Bronchus fibroblast of lung (primary cell): ENCODE data around the gene HNRNPUL2. TPM values are rescaled to one million over a fixed set of nuclear protein-coding genes. Genes with fewer than 3 reads are reported as not detected.

Experiments used
- total RNA-seq: library from RNA; depleted of rRNA; stranded (reverse); fragments of >200 nt; gene quantifications from 2 replicates; pipeline ENCODE4 v1.2.3, GENCODE V29; 2015

HNRNPUL2 gene
- total RNA-seq: 6.1 and 7.0 TPM in 2 replicates

GRCh38 chr11:62727165-62727871, at the start of gene HNRNPUL2:
TSS of gene HNRNPUL2 (minus strand) at chr11:62727457. CDS start at chr11:62727156, 301 bp downstream.

GRCh38 chr11:62771144-62772021, 44.1 kb upstream of the HNRNPUL2 start, which contains the start of gene TAF6L:
TSS of gene TAF6L (plus strand) at chr11:62771396. CDS start at chr11:62775784, 4,388 bp downstream.

GRCh38 chr11:62753736-62754603, 26.7 kb upstream of the HNRNPUL2 start, which contains the start of gene ZBTB3:
TSS of gene ZBTB3 (minus strand) at chr11:62754160. CDS start at chr11:62753664, 496 bp downstream.

GRCh38 chr11:62728171-62728988, 1.1 kb upstream of the HNRNPUL2 start, which contains the start of gene TTC9C:
TSS of gene TTC9C (plus strand) at chr11:62728486. CDS start at chr11:62728849, 363 bp downstream.

GRCh38 chr11:62707277-62707861, 19.9 kb downstream of the HNRNPUL2 start, which contains the start of the genes BSCL2 and GNG3:
TSS of gene BSCL2 (minus strand) at chr11:62707424. CDS start at chr11:62707195, 229 bp downstream.
TSS of gene GNG3 (plus strand) at chr11:62707676. CDS start at chr11:62708296, 620 bp downstream.

GRCh38 chr11:62689421-62690183, 37.7 kb downstream of the HNRNPUL2 start, which contains the start of gene LRRN4CL:
TSS of gene LRRN4CL (minus strand) at chr11:62689530. CDS start at chr11:62688508, 1,022 bp downstream.

GRCh38 chr11:62678770-62679696, 48.2 kb downstream of the HNRNPUL2 start, which contains the start of gene UBXN1:
TSS of gene UBXN1 (minus strand) at chr11:62679073. CDS start at chr11:62678923, 150 bp downstream.

GRCh38 chr11:62671608-62672389, 55.5 kb downstream of the HNRNPUL2 start, which contains the start of the genes LBHD1 and UQCC3:
TSS of gene LBHD1 (minus strand) at chr11:62672267. CDS start at chr11:62670031, 2,236 bp downstream.
TSS of gene UQCC3 (plus strand) at chr11:62671673. CDS start at chr11:62671746, 73 bp downstream.

GRCh38 chr11:62665075-62665598, 62.1 kb downstream of the HNRNPUL2 start, which contains the start of the genes C11orf98 and CSKMT:
TSS of gene C11orf98 (minus strand) at chr11:62665210. CDS start at chr11:62665169, 41 bp downstream.
TSS of gene CSKMT (plus strand) at chr11:62665312. CDS start at chr11:62665880, 568 bp downstream.

Other genes with a start within 250 kb of the HNRNPUL2 start
- 205 and 218 TPM in 2 replicates for gene AHNAK, start 180.7 kb downstream of the HNRNPUL2 start, total RNA-seq
- gene EEF1G, start 153.6 kb downstream of the HNRNPUL2 start, total RNA-seq: 1,643 and 1,652 TPM in 2 replicates
- 8.2 and 9.8 TPM in 2 replicates for gene TUT1, start 135.9 kb downstream of the HNRNPUL2 start, total RNA-seq
- gene MTA2, start 125.6 kb downstream of the HNRNPUL2 start, total RNA-seq: 107 and 108 TPM in 2 replicates
- 15.3 and 21.4 TPM in 2 replicates for gene EML3, start 114.7 kb downstream of the HNRNPUL2 start, total RNA-seq
- 1.9 and 4.7 TPM in 2 replicates for gene ROM1, start 114.2 kb downstream of the HNRNPUL2 start, total RNA-seq
- gene B3GAT3, start 105.5 kb downstream of the HNRNPUL2 start, total RNA-seq: 41.5 and 45.9 TPM in 2 replicates
- 203 and 209 TPM in 2 replicates for gene GANAB, start 80.8 kb downstream of the HNRNPUL2 start, total RNA-seq
- gene INTS5, start 74.2 kb downstream of the HNRNPUL2 start, total RNA-seq: 21.4 and 22.7 TPM in 2 replicates
- 128 and 158 TPM in 2 replicates for gene C11orf98, start 62.2 kb downstream of the HNRNPUL2 start, total RNA-seq
- gene CSKMT, start 62.1 kb downstream of the HNRNPUL2 start, total RNA-seq: 12.2 and 13.8 TPM in 2 replicates
- 12.1 and 14.3 TPM in 2 replicates for gene UQCC3, start 55.8 kb downstream of the HNRNPUL2 start, total RNA-seq
- gene LBHD1, start 55.2 kb downstream of the HNRNPUL2 start, total RNA-seq: 4.9 and 9.1 TPM in 2 replicates
- gene UBXN1, start 48.4 kb downstream of the HNRNPUL2 start, total RNA-seq: 126 and 148 TPM in 2 replicates
- gene LRRN4CL, start 37.9 kb downstream of the HNRNPUL2 start, total RNA-seq: 10.0 and 10.9 TPM in 2 replicates
- gene BSCL2, start 20.0 kb downstream of the HNRNPUL2 start, total RNA-seq: 55.0 and 63.4 TPM in 2 replicates
- gene GNG3, start 19.8 kb downstream of the HNRNPUL2 start, total RNA-seq: not detected in 2 replicates
- 29.6 and 35.1 TPM in 2 replicates for gene TTC9C, start 1.0 kb upstream of the HNRNPUL2 start, total RNA-seq
- 9.4 and 10.7 TPM in 2 replicates for gene ZBTB3, start 26.7 kb upstream of the HNRNPUL2 start, total RNA-seq
- 157 and 185 TPM in 2 replicates for gene POLR2G, start 34.1 kb upstream of the HNRNPUL2 start, total RNA-seq
- gene TAF6L, start 43.9 kb upstream of the HNRNPUL2 start, total RNA-seq: 17.7 and 22.0 TPM in 2 replicates
- 57.7 and 59.3 TPM in 2 replicates for gene TMEM179B, start 59.9 kb upstream of the HNRNPUL2 start, total RNA-seq
- gene TMEM223, start 64.5 kb upstream of the HNRNPUL2 start, total RNA-seq: 40.3 and 41.2 TPM in 2 replicates
- 20.5 and 26.0 TPM in 2 replicates for gene NXF1, start 78.0 kb upstream of the HNRNPUL2 start, total RNA-seq
- 43.2 and 45.8 TPM in 2 replicates for gene STX5, start 104.6 kb upstream of the HNRNPUL2 start, total RNA-seq
- not detected in 2 replicates for gene TEX54, start 105.4 kb upstream of the HNRNPUL2 start, total RNA-seq
- 47.9 and 56.0 TPM in 2 replicates for gene WDR74, start 112.1 kb upstream of the HNRNPUL2 start, total RNA-seq
- 168 and 174 TPM in 2 replicates for gene SLC3A2, start 153.4 kb upstream of the HNRNPUL2 start, total RNA-seq
- gene CHRM1, start 193.9 kb upstream of the HNRNPUL2 start, total RNA-seq: not detected in 2 replicates